Activated naive CD8-positive, alpha-beta T cell (primary cell): ENCODE measurements around the gene ANKRA2.

Source experiments
- H3K27ac Mint-ChIP-seq: one replicate; pipeline ENCODE4 v1.8.0; 2021; ENCODE audit warnings: mixed read lengths
- H3K27me3 Mint-ChIP-seq: one replicate; pipeline ENCODE4 v1.8.0; 2021; ENCODE audit warnings: mixed read lengths
- H3K36me3 Mint-ChIP-seq: one replicate; pipeline ENCODE4 v1.8.0; 2021; ENCODE audit warnings: mixed read lengths
- H3K4me1 Mint-ChIP-seq: one replicate; pipeline ENCODE4 v1.8.0; 2021; ENCODE audit warnings: low read depth, mixed read lengths
- H3K4me3 Mint-ChIP-seq: one replicate; pipeline ENCODE4 v1.8.0; 2021; ENCODE audit warnings: mild to moderate bottlenecking, mixed read lengths
- H3K9me3 Mint-ChIP-seq: one replicate; pipeline ENCODE4 v1.8.0; 2021; ENCODE audit warnings: low read depth, mixed read lengths

The ANKRA2 gene

GRCh38 chr5:73565139-73565968, at the start of gene ANKRA2, which contains the start of gene UTP15:
ANKRA2 (minus strand) TSS chr5:73565639; CDS start chr5:73562881, 2,758 bp downstream.
UTP15 (plus strand) TSS chr5:73565743; CDS start chr5:73567345, 1,602 bp downstream.
- Mint-ChIP-seq H3K4me3 (peak within 1 kb of the TSS; percentile 99), H3K4me1 (peaks cover 53% of the 10 kb centered on the region), H3K9me3 (no peaks in the 10 kb centered on the region), H3K27me3 (no peaks in the 10 kb centered on the region), H3K36me3 (peaks cover 7% of the 10 kb centered on the region), H3K27ac (peak within 1 kb of the TSS; percentile 100)

GRCh38 chr5:73615085-73615484, 49.6 kb upstream of the ANKRA2 start:
- Mint-ChIP-seq H3K4me3 (no peak overlapping the region), H3K9me3 (no peaks in the 10 kb centered on the region), H3K27me3 (peaks cover 24% of the 10 kb centered on the region), H3K36me3 (no peaks in the 10 kb centered on the region), H3K4me1 (no peaks in the 10 kb centered on the region), H3K27ac (no peak overlapping the region)

- no peaks in the 10 kb centered on the region for H3K9me3 Mint-ChIP-seq
- no peak overlapping the region for H3K27ac Mint-ChIP-seq
- no peak overlapping the region for H3K4me3 Mint-ChIP-seq
- H3K27me3 Mint-ChIP-seq, result peaks cover 20% of the 10 kb centered on the region
- H3K4me1 Mint-ChIP-seq, result no peaks in the 10 kb centered on the region
- no peaks in the 10 kb centered on the region for H3K36me3 Mint-ChIP-seq
Observed at GRCh38 chr5:73612799-73613198, 47.4 kb upstream of the ANKRA2 start.

GRCh38 chr5:73607228-73607627, 41.8 kb upstream of the ANKRA2 start:
- Mint-ChIP-seq H3K4me3 (no peak overlapping the region), H3K4me1 (no peaks in the 10 kb centered on the region), H3K27ac (no peak overlapping the region), H3K27me3 (peaks cover 6% of the 10 kb centered on the region), H3K36me3 (peaks cover 2% of the 10 kb centered on the region), H3K9me3 (peaks cover 3% of the 10 kb centered on the region)

GRCh38 chr5:73606206-73606753, 40.8 kb upstream of the ANKRA2 start:
- Mint-ChIP-seq H3K9me3 (peaks cover 11% of the 10 kb centered on the region), H3K27me3 (peaks cover 6% of the 10 kb centered on the region), H3K4me1 (no peaks in the 10 kb centered on the region), H3K36me3 (peaks cover 4% of the 10 kb centered on the region), H3K4me3 (no peak overlapping the region), H3K27ac (no peak overlapping the region)

- Mint-ChIP-seq H3K27me3 (peaks cover 2% of the 10 kb centered on the region), H3K9me3 (peaks cover 11% of the 10 kb centered on the region), H3K27ac (no peak overlapping the region), H3K4me3 (no peak overlapping the region), H3K4me1 (no peaks in the 10 kb centered on the region), H3K36me3 (peaks cover 4% of the 10 kb centered on the region)
Observed at GRCh38 chr5:73605223-73606087, 40.0 kb upstream of the ANKRA2 start.

GRCh38 chr5:73603998-73604397, 38.6 kb upstream of the ANKRA2 start:
- H3K4me1 Mint-ChIP-seq, result no peaks in the 10 kb centered on the region
- peaks cover 4% of the 10 kb centered on the region for H3K36me3 Mint-ChIP-seq
- no peak overlapping the region for H3K4me3 Mint-ChIP-seq
- H3K9me3 Mint-ChIP-seq, result peaks cover 11% of the 10 kb centered on the region
- H3K27ac Mint-ChIP-seq, result no peak overlapping the region
- no peaks in the 10 kb centered on the region for H3K27me3 Mint-ChIP-seq

- no peak overlapping the region for H3K4me3 Mint-ChIP-seq
- peaks cover 11% of the 10 kb centered on the region for H3K9me3 Mint-ChIP-seq
- H3K27ac Mint-ChIP-seq, result no peak overlapping the region
- peaks cover 4% of the 10 kb centered on the region for H3K27me3 Mint-ChIP-seq
- H3K4me1 Mint-ChIP-seq, result no peaks in the 10 kb centered on the region
- peaks cover 6% of the 10 kb centered on the region for H3K36me3 Mint-ChIP-seq
Observed at GRCh38 chr5:73599380-73599779, 33.9 kb upstream of the ANKRA2 start.

- Mint-ChIP-seq H3K36me3 (peaks cover 4% of the 10 kb centered on the region), H3K4me1 (no peaks in the 10 kb centered on the region), H3K4me3 (no peak overlapping the region), H3K27me3 (peaks cover 4% of the 10 kb centered on the region), H3K27ac (no peak overlapping the region), H3K9me3 (peaks cover 4% of the 10 kb centered on the region)
Observed at GRCh38 chr5:73596705-73597328, 31.4 kb upstream of the ANKRA2 start.

GRCh38 chr5:73592551-73592950, 27.1 kb upstream of the ANKRA2 start:
- no peak overlapping the region for H3K27ac Mint-ChIP-seq
- H3K4me3 Mint-ChIP-seq, result no peak overlapping the region
- no peaks in the 10 kb centered on the region for H3K9me3 Mint-ChIP-seq
- H3K4me1 Mint-ChIP-seq, result no peaks in the 10 kb centered on the region
- no peaks in the 10 kb centered on the region for H3K36me3 Mint-ChIP-seq
- H3K27me3 Mint-ChIP-seq, result peaks cover 2% of the 10 kb centered on the region

GRCh38 chr5:73591698-73592501, 26.5 kb upstream of the ANKRA2 start:
- H3K4me3 Mint-ChIP-seq, result no peak overlapping the region

GRCh38 chr5:73591102-73591695, 25.8 kb upstream of the ANKRA2 start:
- H3K4me3 Mint-ChIP-seq, result no peak overlapping the region
- H3K9me3 Mint-ChIP-seq, result no peaks in the 10 kb centered on the region
- H3K27ac Mint-ChIP-seq, result no peak overlapping the region
- H3K27me3 Mint-ChIP-seq, result no peaks in the 10 kb centered on the region
- no peaks in the 10 kb centered on the region for H3K4me1 Mint-ChIP-seq
- no peaks in the 10 kb centered on the region for H3K36me3 Mint-ChIP-seq

More at GRCh38 chr5:73591698-73592501, 26.5 kb upstream of the ANKRA2 start:
- H3K4me1 Mint-ChIP-seq, result no peaks in the 10 kb centered on the region
- no peaks in the 10 kb centered on the region for H3K36me3 Mint-ChIP-seq
- no peak overlapping the region for H3K27ac Mint-ChIP-seq
- no peaks in the 10 kb centered on the region for H3K9me3 Mint-ChIP-seq
- peaks cover 2% of the 10 kb centered on the region for H3K27me3 Mint-ChIP-seq

GRCh38 chr5:73587923-73588322, 22.5 kb upstream of the ANKRA2 start:
- Mint-ChIP-seq H3K27ac (no peak overlapping the region), H3K9me3 (no peaks in the 10 kb centered on the region), H3K4me1 (no peaks in the 10 kb centered on the region), H3K27me3 (no peaks in the 10 kb centered on the region), H3K4me3 (no peak overlapping the region), H3K36me3 (no peaks in the 10 kb centered on the region)
